KG1 (cell line): Measurements from ENCODE around the gene MYL11.
"Not testable (repeated sequence)": the region's sequence is repeated elsewhere in the genome, so short reads cannot be mapped to it uniquely, and the experiment has no call there.

ENCODE experiments used
- DNase-seq: peaks from one replicate; lab custom pipeline; 2025; lab: John Stamatoyannopoulos, UW

Gene MYL11

DNA sequence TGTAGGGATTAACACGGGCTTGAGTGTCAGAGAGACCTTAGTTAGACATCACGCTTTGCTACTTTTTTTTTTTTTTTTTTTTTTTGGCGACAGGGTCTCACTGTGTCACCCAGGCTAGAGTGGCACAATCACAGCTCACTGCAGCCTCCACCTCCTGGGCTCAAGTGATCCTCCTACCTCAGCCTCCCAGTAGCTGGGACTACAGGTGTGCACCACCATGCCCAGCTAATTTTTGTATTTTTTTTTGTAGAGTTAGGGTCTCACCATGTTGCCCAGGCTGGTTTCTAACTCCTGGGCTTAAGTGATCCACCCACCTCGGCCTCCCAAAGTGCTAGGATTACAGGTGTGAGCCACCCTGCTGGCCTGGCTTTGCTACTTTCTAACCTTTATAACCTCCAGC, 22.0 kb downstream of the MYL11 start:
- DNase-seq = not testable (repeated sequence)

DNA sequence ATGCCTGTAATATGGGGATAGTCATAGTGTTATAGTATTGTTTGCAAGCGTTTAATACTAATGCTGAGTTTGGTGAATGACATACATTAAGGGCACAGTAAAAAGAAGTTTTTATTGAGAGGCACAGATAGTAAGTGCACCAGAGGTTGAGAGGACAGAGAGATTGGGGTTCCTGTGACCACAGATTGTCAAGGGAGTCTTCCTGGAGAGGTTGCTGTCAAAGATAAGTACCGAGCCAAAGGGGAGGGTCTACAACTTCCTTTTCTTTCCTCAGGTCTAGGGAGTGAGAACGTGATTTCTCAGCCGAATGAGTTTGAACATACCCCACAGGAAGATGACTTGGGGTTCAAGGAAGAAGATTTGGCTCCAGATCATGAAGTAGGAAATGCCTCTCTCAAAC, 22.5 kb downstream of the MYL11 start:
- no peak for DNase-seq

DNA sequence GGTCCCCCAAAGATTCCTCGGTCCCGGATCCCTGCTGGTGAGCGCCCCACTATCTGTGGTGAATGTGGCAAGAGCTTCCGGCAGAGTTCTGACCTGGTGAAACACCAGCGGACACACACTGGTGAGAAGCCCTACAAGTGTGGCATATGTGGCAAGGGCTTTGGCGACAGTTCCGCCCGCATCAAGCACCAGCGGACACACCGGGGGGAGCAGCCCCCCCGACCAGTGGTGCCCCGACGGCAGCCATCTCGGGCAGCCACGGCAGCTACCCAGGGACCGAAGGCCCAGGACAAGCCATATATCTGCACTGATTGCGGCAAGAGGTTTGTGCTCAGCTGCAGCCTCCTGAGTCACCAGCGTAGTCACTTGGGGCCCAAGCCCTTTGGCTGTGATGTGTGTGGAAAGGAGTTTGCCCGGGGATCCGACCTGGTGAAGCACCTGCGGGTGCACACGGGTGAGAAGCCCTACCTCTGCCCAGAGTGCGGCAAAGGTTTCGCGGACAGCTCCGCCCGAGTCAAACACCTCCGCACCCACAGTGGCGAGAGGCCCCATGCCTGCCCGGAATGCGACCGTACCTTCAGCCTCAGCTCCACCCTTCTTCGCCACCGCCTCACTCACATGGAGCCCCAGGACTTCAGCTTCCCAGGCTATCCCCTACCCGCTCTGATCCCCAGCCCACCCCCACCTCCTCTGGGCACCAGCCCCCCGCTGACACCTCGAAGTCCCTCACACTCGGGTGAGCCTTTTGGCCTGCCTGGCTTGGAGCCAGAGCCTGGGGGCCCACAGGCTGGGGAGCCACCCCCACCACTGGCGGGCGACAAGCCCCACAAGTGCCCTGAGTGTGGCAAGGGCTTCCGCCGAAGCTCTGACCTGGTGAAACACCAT, 23.4 kb downstream of the MYL11 start:
- no peak for DNase-seq

DNA sequence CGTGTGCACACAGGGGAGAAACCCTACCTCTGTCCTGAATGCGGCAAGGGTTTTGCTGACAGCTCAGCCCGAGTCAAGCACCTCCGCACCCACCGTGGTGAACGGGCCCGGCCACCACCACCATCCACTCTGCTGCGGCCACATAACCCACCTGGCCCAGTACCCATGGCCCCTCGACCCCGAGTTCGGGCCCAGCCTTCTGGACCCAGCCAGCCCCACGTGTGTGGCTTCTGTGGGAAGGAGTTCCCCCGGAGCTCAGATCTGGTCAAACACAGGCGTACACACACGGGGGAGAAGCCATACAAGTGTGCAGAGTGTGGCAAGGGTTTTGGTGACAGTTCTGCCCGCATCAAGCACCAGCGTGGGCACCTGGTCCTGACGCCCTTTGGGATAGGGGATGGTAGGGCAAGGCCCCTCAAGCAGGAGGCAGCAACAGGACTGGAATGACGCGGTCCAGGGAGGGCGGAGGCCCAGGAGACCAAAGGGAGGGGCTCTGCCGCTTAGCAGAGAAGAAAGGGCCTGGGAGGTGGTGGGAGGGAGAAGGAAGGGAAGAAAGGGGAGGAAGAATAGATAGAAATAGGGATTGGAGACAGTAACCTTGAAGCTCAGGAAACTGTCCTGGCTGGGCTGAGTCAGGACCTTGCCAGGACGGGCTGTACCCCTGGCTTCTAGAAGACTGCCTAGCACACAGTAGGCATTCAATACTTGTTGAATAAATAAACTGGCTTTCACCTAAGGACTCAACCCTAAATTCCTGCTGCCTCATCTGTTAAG, 24.2 kb downstream of the MYL11 start:
- no peak for DNase-seq

DNA sequence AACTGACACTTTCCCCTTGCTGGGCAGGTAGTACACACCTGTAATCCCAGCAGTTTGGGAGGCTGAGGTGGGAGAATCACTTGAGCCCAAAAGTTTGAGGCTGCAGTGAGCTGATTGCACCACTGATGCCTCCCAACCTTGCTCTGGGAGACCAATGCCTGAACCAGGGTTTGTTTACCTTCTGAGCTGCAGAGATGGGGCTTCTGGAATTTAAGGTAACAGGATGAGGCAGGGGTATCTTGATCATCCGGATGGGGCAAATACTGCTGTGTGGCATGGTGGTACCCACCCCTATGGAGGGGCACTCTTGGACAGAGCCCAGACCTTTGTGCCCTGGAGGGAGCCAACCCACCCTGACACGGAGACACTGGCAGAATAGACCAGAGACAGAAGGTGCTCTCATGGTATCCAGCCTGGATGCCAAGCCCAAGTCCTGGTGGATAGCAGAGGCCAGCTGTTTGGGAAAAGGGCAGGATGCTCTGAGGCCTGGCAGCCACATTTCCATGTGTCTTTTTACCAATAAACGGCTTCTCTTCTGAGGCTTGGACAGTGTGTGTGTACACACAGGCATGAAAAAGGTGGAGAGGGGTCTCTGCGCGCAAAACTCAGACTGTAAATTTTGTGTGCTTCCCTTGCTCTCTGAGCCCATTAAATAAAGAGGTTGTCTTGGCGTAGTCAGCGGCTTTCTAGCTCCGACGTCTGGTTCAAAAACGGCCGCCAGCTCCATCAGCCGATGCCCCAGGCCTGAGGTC, 25.0 kb downstream of the MYL11 start:
- no peak for DNase-seq

DNA sequence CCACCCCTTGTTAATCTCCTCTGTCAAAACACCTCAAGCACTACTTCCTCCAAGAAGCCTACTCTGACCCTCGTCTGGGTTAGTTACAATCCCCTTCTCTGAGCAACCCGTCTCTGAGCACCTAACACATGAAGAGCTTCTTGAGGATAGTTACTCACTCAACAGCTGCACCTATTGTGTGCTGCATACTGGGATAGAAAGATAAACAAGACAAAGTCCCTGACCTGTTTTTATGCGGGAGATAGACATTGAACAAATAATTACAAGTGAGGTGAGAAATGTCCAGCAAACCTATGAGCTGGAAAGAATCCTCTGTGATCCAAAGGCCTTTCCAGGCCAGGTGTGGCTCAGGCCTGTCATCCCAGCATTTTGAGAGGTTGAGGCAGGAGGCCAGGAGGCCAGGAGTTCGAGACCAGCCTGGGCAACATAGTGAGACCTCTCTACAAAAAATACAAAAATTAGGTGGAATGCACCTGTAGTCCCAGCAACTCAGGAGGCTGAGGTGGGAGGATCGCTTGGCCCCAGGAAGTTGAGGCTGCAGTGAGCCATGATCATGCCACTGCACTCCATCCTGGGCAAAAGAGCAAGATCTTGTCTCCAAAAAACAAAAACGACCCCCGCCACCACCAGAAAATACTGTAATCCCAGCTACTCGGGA, 27.3 kb downstream of the MYL11 start:
- DNase-seq = no peak

DNA sequence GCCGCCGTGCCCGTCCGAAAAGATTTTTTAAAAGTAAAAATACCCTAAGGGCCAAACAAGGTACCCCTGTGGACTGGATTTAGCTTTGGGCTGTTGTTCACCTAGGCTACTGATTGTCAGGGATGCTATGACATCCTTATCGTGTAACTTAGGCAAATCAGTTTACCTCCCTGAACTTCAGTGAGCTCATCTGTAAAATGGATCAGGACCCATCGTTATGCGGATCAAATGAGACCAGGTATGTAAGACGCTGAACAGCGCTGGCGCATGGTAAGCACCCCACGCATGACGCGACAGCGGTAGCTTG, 32.1 kb downstream of the MYL11 start:
- no peak for DNase-seq

DNA sequence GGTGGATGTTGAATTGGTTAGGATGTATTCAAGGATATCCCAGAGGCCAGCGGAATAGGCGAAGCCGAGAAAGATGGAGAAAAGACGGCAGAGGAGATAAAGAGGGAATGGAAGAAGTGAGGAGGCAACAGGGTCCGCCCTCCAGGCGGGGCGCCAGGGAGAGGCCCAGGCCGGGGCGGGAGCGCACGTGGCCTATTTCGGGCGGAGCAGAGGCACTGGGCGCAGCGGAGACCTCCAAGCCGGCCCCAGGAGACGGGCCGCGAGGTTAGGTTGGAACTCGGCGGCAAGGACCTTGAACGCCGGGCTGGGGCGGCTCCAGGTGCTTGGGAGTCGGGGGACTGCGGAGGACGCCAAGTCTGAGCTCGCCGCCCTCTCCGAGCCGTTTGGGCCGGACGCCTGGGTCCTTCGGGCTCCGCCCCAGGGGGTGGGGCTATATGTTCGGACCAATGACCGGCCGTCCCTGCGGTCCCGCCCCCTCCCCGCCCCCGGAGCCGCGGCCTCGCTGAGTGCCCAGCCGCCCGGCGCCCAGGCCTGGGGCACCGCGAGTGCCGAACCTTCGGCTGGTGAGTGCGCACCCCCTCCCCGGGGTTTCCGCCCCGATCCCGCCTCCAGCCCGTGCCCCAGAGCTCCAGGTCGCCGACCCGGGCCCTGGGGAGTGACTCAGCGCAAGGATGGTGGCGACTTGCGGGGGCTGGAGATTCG, 32.7 kb downstream of the MYL11 start, which contains the start of gene ZNF771:
ZNF771 (plus strand) TSS at position 505 of the 702 bp plus-strand sequence. CDS start 448 bp downstream, outside the sequence.
- DNase-seq = peak; percentile 73

DNA sequence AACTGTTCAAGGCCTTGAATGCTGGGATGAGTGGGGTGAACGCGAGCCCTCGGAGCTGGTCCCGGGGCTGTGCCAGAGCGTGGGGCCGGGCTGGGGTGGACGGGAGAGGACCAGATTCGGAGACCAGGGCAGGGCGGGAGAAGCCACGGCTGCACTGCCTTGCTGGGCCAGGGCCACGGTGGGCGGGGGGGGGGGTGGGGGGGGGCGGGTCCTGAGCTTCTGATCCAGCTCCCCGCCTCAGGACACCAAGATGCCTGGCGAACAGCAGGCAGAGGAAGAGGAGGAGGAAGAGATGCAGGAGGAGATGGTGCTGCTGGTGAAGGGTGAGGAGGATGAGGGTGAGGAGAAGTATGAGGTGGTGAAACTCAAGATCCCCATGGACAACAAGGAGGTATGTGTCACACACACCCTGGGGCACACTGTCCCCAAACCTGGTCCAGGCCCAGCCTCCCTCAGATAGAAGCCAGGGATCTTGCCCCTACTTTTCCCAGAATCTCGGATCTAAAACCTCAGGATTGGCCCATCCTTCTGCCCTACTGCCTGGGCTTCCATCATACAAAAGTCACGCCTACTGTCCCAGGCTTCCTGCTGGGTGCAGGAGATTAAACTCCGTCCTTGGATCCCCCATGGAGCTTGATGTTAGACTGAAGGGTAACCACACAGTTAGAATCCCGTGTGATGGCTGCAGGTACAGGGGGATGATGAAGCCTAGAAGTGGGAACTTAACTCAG, 33.4 kb downstream of the MYL11 start:
- no peak for DNase-seq

DNA sequence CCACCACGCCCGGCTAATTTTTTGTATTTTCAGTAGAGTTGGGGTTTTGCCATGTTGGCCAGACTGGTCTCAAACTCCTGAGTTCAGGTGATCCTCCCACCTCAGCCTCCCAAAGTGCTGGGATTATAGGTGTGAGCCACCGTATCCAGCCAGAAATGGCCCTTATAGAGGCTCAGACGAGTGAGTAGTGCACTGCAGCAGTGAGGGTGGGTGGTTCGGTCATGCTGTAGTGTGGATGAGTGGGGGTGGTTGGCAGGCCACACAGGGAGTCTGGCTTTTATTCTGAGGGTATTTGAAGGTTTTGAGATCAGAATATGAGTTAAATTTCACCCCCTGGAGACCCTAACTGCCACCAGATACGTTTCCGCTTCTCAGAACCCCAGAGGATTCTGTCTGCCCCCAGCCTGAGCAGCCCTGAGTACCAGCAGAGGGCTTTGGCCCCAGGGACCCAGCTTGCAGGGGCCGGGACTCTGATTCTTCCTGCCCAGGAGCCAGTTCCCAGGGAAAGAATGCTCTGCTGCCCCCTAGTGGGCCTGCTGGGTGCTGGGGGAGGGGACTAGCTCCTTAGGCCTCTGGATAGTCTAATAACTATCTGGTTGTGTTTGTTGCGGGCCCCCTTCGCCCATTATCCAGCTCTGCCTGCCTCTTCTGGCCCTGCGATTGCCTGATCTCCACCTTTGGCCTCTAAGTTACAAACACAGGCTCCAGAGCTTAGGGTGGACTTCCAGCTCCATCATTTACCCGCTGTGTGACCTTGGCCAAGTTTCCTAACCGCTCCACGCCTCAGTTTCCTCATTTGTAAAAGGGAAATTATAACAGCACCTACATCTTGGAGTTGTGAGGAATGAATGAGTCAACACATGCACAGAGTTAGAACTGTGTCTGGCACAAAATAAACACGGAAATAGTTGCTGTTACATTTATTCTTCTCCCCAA, 34.8 kb downstream of the MYL11 start:
- DNase-seq = peak; percentile 80

DNA sequence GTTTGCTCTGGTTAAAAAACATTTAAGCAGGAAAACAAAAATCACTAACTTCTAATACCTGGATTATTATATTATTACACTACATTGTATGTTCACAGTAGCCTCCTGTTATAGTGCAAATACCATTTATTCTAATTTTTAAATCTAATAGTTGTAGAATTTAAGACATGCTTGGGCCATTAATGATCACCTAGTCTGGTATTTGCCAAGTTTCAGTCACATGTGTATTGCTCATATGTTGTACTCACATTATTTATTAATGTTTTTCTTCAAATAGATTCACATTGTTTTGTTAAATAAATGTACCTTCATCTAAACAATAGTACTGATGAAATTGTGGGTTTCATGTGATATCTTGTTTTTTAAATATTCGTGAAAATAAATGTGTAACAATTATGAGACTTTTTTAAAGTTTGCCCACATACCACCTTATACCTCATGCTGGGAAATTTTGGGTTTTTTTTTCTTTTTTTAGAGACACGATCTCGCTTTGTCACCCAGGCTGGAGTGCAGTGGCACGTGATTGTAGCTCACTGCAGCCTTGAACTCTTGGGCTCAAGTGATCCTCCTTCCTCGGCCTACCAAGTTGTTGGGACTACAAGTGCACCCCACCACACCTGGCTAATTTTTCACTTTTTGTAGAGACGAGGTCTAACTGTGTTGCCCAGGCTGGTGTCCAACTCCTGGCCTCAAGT, 38.7 kb downstream of the MYL11 start:
- no peak for DNase-seq

DNA sequence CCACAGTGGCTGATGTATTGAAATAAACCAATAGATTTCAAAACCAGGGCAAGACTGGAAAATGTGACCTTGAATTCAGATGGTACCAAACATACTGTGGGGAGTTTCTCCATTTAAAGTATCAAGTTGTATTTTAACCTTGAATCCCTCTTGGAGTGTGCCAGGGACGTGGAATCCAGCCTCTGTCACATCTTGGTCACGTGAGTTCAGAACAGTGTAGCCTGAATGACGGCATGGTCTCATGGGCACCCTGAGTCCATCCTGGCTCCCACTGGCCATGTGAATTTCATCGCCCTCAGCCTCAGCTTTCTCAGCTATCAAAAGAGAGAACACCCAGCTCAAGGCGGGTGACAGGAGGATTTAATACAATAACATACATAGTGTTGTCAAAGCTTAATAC, 39.6 kb downstream of the MYL11 start:
- DNase-seq = no peak

DNA sequence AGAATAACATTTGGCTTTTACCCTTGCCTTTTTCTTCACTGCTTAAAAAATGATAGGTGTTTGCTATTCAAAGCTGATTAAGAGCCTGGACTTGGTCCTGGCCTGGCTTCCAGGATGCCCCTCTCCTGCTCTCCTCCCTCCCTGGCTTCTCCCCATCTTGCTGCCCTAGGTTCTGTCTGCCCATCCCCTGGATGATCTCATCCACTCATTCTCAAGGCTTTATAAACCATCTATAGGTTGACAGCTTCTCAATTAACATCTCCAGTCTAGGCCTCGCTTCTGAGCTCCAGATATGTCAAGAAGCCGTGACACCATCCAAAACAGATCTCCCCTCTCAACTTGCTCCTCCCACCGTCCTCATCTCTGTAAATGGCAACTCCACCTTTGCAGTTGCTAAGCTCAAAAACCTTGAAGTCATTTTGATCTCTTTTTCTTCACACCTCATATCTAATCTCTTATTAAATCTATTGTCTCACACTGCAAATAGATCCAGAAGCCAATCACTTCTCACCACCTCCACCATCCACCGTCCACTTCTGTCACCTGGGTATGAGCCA, 41.5 kb downstream of the MYL11 start:
- DNase-seq = no peak

DNA sequence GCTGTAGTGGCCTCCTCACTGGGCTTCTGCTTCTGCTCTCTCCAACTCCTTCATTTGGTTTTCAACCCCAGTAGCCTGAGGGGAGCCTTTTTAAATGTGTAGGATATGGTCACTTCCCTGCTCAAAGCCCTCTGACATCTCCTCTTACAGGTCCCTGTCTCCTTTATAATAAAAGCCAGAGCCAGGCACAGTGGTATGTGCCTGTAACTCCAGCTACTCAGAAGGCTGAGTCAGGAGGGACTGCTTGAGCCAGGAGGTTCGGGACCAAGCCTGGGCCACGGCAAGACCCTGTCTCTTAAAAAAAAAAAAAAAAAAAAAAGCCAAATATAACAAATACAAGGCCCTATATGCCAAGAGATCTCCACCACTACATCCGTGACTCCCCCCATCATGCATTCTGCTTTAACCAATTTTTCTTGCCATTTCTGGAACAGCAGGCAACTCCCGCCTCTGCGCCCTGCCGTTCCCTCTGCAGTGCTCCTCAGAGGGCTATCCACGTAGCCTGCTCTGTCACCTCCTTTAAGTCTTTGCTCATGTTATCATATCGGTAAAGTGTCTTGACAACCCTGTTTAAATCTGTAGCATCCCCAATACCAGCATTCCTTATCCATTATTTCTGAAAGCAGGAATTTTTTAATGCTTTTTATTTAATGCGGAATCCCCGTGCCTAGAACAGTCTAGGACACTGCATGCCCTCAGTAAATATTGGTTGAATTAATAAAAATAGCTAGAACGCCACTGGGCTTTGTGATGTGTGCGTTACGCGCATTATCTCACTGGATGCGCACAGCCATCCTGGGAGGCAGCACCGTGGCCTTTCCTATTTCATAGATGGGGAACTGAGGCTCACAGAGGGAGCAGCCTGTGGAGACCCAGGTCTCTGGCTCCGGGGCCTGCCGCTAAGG, 42.3 kb downstream of the MYL11 start:
- no peak for DNase-seq

DNA sequence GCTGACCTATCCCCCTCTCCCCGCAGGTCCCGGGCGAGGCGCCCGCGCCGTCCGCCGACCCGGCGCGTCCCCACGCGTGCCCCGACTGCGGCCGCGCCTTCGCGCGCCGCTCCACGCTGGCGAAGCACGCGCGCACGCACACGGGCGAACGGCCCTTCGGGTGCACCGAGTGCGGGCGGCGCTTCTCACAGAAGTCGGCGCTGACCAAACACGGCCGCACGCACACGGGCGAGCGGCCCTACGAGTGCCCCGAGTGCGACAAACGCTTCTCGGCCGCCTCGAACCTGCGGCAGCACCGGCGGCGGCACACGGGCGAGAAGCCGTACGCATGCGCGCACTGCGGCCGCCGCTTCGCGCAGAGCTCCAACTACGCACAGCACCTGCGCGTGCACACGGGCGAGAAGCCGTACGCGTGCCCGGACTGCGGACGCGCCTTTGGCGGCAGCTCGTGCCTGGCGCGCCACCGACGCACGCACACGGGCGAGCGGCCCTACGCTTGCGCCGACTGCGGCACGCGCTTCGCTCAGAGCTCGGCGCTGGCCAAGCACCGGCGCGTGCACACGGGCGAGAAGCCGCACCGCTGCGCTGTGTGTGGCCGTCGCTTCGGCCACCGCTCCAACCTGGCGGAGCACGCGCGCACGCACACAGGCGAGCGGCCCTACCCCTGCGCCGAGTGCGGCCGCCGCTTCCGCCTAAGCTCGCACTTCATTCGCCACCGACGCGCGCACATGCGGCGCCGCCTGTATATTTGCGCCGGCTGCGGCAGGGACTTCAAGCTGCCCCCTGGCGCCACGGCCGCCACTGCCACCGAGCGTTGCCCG, 43.1 kb downstream of the MYL11 start:
- DNase-seq = no peak

DNA sequence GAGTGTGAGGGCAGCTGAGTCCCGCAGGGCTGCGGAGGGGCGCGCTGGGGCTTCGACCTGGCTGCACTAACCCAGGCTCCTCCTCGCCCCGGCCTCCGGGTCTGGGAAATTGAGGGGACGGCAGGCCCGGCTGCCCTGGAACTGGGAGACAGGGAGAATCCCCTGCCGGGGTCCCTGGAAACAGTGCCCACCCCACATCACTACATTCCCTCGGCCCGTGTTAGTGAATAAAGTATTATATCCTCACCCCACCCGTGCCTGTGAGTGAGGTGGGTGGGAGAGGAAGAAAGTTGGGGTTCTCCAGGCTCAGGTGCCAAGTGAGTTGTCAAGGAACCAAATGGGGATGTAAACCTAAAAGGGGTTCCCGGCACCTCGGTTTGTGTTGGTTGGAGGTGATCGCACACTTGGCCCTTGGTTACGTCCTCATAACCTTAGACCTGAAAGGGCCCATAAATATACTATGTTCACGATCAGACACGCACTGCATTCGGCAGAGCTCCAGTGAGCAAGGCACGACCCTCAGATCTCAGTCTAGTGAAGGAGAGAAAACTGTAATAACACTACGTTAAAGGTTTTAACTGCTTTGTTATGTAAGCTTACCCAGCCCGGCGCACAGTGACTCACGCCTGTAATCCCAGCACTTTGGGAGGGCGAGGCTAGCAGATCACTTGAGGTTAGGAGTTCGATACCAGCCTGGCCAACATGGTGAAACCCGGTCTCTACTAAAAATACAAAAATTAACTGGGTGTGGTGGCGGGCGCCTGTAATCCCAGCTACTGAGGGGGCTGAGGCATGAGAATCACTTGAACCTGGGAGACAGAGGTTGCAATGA, 44.0 kb downstream of the MYL11 start:
- no peak for DNase-seq
